ENCODE data around the gene AFP. TPM values are rescaled to one million over a fixed set of nuclear protein-coding genes. Genes with fewer than 3 reads are reported as not detected.
A peak's percentile ranks its signal among the peaks of the same experiment; 100 is the strongest.

AFP gene
- total and polyA plus RNA-seq, 2 of the 13 experiments (the other 11 are each of a cell fraction or from before 2014, with no cell fraction given) = 9,434 to 13,105 TPM

DNA sequence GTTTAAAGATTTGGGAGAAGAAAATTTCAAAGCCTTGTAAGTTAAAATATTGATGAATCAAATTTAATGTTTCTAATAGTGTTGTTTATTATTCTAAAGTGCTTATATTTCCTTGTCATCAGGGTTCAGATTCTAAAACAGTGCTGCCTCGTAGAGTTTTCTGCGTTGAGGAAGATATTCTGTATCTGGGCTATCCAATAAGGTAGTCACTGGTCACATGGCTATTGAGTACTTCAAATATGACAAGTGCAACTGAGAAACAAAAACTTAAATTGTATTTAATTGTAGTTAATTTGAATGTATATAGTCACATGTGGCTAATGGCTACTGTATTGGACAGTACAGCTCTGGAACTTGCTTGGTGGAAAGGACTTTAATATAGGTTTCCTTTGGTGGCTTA, 30.9 kb upstream of the AFP start (continued):
- TF ChIP-seq SAFB2 (CRISPR knock-in tag; IDR thresholded peaks at IDR 0.05; ENCODE audit: borderline replicate concordance, low read depth) = no peak; the same call in 1 of the 2 replicates
- TF ChIP-seq PAF1 (CRISPR knock-in tag; IDR thresholded peaks at IDR 0.05) = peak; percentile 99; the same call in 1 of the 2 replicates
- TF ChIP-seq FOXJ3 (CRISPR knock-in tag; IDR thresholded peaks at IDR 0.05; ENCODE audit: borderline replicate concordance) = no peak
- TF ChIP-seq ZFP36L2 (CRISPR knock-in tag; IDR thresholded peaks at IDR 0.05) = no peak
- no peak for TF ChIP-seq SP1 (IDR thresholded peaks at IDR 0.05)
- no peak for TF ChIP-seq SP1 (CRISPR knock-in tag; IDR thresholded peaks at IDR 0.05)
- peak; percentile 16; the same call in 1 of the 2 replicates for TF ChIP-seq ZFY (CRISPR knock-in tag; IDR thresholded peaks at IDR 0.05)
- peak; percentile 94 for TF ChIP-seq POLR2AphosphoS5 (IDR thresholded peaks at IDR 0.05; ENCODE audit: low read depth, low read length)
- TF ChIP-seq ZNF350 (CRISPR knock-in tag; IDR thresholded peaks at IDR 0.05; ENCODE audit: borderline replicate concordance, low read depth) = no peak

DNA sequence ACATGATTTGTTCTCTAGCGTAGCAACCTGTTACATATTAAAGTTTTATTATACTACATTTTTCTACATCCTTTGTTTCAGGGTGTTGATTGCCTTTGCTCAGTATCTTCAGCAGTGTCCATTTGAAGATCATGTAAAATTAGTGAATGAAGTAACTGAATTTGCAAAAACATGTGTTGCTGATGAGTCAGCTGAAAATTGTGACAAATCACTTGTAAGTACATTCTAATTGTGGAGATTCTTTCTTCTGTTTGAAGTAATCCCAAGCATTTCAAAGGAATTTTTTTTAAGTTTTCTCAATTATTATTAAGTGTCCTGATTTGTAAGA, 29.5 kb upstream of the AFP start:
- Histone ChIP-seq H3K4me1 (ENCODE audit: insufficient read depth, low read length) (peaks cover 58% of the 10 kb centered on the region), H3K9me3 (ENCODE audit: low read length) (no peaks in the 10 kb centered on the region), H3K4me3 (replicated peaks in 1 of 3; ENCODE audit: insufficient read depth in 1 of 3, low read depth in 2 of 3, low read length in 3 of 3) (peak overlapping the region; percentile 68 to 86 (median 71)), H4K20me1 (ENCODE audit: insufficient read depth, low read length) (peaks cover 11% of the 10 kb centered on the region; the same call in 1 of the 2 replicates), H3K9ac (ENCODE audit: insufficient read depth, low read depth, low read length) (peak overlapping the region; percentile 92), H3K4me2 (ENCODE audit: low read depth, low read length) (peak overlapping the region; percentile 77), H3K27me3 (ENCODE audit: control insufficient read depth in 1 of 2, insufficient read depth in 2 of 2, low read length in 2 of 2) (no peaks in the 10 kb centered on the region), H3K27ac (ENCODE audit: extremely low read length, insufficient read depth, low read length) (peak overlapping the region; percentile 89), H3K36me3 (replicated peaks in 1 of 2; ENCODE audit: control insufficient read depth in 1 of 2, insufficient read depth in 2 of 2, low read length in 2 of 2) (peaks cover 3 to 31% of the 10 kb centered on the region in 2 experiments; a peak in 4 of 5 replicates), H3K79me2 (ENCODE audit: insufficient read depth, low read length) (peaks cover 84% of the 10 kb centered on the region), H2AFZ (ENCODE audit: low read length) (no peak overlapping the region)
- intact Hi-C loops (cut with micrococcal nuclease; ENCODE audit: unreplicated experiment) (loop anchor here (5.0 kb wide), 1 partner anchor 41 kb away; no protein-coding TSS in a partner anchor), in situ Hi-C loops (cut with HindIII; ENCODE audit: extremely low pct_ligation_motif_present, low pct_unique_long_range_greater_than_20kb) (loop anchor here (5.0 kb wide), 1 partner anchor 64 kb away; no protein-coding TSS in a partner anchor)
- ChIA-PET CTCF (ENCODE audit: low intra/inter-chr PET ratio, low total read pairs) (no interaction called here), POLR2A (interaction anchor here (1.2 to 3.9 kb wide), 9 partner anchors 9 to 65 kb away, joined by 3 to 25 read pairs (median 5); no protein-coding TSS in a partner anchor)
- FAIRE-seq = no peak
- no peak for DNase-seq (ENCODE audit: low spot score)
- WGBS (ENCODE audit: low lambda C conversion rate) = 26% methylated on average over 1 of the region's 1 CpG
- no TSS peak for BruUV-seq (replicated peaks)
- ATAC-seq = no peak
- no peak for TF ChIP-seq ZNF557 (CRISPR knock-in tag; IDR thresholded peaks at IDR 0.05)
- TF ChIP-seq HHEX (CRISPR knock-in tag; IDR thresholded peaks at IDR 0.05) = no peak
- TF ChIP-seq ZFP36L1 (CRISPR knock-in tag; IDR thresholded peaks at IDR 0.05) = no peak
- TF ChIP-seq RNF219 (CRISPR knock-in tag; IDR thresholded peaks at IDR 0.05) = peak; percentile 80; the same call in 1 of the 2 replicates
- no peak for TF ChIP-seq NCOA2 (CRISPR knock-in tag; IDR thresholded peaks at IDR 0.05)
- TF ChIP-seq ZNF30 (CRISPR knock-in tag; IDR thresholded peaks at IDR 0.05) = no peak
- TF ChIP-seq, protein P1, sequence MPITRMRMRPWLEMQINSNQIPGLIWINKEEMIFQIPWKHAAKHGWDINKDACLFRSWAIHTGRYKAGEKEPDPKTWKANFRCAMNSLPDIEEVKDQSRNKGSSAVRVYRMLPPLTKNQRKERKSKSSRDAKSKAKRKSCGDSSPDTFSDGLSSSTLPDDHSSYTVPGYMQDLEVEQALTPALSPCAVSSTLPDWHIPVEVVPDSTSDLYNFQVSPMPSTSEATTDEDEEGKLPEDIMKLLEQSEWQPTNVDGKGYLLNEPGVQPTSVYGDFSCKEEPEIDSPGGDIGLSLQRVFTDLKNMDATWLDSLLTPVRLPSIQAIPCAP (CRISPR knock-in tag; IDR thresholded peaks at IDR 0.05; ENCODE audit: low read depth) = no peak
- TF ChIP-seq ZBTB33 (CRISPR knock-in tag; IDR thresholded peaks at IDR 0.05) = no peak
